GM19395 (cell line): ENCODE measurements around the gene NT5M.
A peak's percentile ranks its signal among the peaks of the same experiment; 100 is the strongest.
"Not testable (repeated sequence)": the region's sequence is repeated elsewhere in the genome, so short reads cannot be mapped to it uniquely, and the experiment has no call there.

Experiments used
- ATAC-seq: cut with Tn5 transposase; IDR thresholded peaks from one replicate; pipeline ENCODE4 v1.9.1; 2021; ENCODE audit warnings: mild to moderate bottlenecking, moderate library complexity; ENCODE audit not compliant: unreplicated experiment

The NT5M gene

GRCh38 chr17:17303010-17303846 lies at the start of gene NT5M:
NT5M (plus strand) TSS chr17:17303373; CDS start chr17:17303551, 178 bp downstream.
- ATAC-seq: peak; percentile 54

DNA sequence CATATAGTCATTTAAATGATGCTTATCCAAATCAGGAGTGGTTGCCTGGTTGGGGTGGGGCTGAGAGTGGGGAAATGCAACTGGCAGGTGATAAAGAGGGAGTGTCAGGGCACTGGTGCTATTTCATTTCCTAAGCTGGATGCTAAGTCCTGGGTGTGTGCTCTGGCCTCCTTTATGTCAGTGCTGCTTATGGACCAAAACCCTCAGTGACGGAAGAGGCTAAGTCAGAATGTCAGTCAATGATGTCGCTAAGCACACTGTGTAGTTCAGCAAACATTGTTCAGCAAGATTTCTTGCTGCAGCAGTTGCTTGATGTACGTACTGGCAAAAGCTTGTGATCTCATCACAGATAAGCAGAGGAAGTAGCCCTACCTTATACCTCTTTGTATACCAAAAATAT lies 49.8 kb upstream of the NT5M start:
- ATAC-seq: no peak

GRCh38 chr17:17254036-17254435 lies 49.1 kb upstream of the NT5M start:
- ATAC-seq: no peak

- ATAC-seq: not testable (repeated sequence)
Measured at GRCh38 chr17:17255689-17256088, 47.5 kb upstream of the NT5M start.

DNA sequence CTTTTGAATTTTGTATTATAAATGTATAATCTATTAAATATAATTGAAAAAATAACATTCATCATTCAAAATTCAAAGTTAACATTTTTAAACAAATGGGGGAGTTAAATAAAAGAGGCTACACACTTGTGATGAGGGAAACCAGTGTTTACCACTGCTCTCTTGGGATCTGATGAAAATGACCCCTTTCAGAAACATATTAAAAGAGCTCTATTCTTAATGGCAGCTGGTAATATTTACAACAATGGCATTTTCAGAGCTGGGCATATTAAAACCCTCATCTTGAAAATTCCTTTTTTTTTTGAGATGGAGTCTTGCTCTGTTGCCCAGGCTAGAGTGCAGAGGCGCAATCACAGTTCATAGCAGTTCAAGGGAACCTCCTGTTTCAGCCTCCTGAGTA lies 46.9 kb upstream of the NT5M start:
- ATAC-seq: no peak

- ATAC-seq: no peak
Measured at GRCh38 chr17:17258011-17258410, 45.2 kb upstream of the NT5M start.

- ATAC-seq: no peak
Measured at GRCh38 chr17:17258998-17259397, 44.2 kb upstream of the NT5M start.

DNA sequence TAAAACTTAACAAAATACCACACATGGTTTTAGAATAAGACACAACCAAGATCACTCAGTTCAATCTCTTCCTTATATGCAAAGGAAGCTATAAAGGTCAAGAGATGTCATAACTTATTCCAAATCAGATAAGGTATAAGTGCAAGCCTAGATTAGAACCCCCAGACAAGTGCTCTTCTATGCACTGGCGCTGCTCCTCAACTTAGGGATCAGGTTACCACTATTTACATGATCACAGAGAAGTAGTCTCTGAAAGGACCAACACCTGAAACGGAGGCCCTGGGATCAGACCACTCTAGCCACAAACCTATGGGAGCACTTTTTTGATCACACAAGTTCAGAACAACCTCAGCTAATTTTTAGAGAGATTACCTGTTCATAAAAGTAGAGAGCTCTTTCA lies 38.7 kb upstream of the NT5M start:
- no peak for ATAC-seq

DNA sequence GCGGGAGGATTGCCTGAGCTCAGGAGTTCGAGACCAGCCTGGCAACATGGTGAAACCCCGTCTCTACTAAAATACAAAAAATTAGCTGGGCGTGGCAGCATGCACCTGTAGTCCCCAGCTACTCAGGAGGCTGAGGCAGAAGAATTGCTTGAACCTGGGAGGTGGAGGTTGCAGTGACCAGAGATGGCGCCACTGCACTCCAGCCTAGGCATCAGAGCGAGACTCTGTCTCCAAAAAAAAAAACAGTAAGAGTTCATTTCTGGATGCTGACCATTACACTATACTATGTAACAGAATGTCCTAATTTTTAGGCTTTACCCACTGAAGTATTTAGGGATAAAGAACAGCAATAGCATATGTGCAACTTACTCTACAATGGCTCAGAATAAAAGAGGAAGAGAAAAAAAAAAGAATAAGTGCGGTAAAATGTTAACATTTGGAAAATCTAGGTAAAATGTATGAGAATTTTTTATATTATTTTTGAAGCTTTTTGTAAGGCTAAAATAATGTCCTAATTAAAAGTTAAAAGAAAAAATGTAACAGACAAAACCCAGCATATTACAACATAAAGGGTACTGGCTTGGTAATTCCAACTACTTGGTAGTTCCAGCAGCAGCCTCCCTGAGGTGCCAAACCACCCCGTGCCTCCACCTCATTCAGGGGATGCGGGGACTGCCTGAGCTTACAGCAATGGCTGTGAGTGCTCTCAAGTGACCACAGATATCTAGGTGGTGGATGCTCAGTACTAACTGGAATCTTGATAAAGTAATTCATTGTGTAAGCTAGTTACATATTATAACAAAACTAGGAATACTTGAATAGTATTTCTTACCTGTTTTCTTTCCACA lies 33.0 kb upstream of the NT5M start:
- ATAC-seq: no peak

DNA sequence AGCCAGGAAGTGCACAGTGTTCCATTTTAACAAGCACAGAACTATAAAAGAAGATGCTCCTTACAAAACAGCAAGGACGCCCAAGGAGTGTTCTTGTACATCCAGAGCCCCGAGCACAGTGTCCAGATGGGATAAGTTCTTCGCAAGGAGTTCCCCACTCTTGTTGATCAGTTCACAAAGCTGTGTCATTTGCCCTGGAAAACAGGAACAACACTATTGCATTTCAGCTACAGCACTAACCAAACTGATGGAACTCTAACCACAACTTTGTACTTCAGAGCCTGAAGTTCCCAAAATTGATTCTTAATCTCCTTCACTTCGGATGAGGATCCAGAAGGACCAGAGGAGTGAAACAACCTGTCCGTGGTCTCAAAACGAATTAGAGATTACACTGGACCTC lies 27.2 kb upstream of the NT5M start:
- ATAC-seq: no peak

- ATAC-seq: not testable (repeated sequence)
Measured at GRCh38 chr17:17277431-17277830, 25.7 kb upstream of the NT5M start.

DNA sequence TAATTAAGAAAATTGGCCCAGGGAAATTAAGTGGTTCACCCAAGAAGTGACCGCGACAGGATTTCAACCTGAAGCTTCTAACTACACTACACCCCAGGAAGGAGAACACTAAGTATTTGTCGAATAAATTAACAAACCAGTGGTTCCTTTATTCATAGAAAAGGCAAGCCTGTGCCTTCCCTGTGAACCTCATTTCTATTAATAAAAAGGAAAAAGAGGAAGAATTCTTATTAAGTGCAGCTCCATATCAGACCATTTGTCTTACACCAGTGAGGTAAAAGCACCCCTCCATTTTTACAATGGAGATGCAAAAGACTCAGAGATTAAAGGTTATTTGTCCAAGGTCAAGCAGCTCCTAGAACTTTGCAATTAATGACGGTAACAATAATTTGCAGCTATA lies 23.9 kb upstream of the NT5M start:
- ATAC-seq: no peak

GRCh38 chr17:17280613-17281549 lies 22.3 kb upstream of the NT5M start, which contains the start of gene COPS3:
COPS3 (minus strand) TSS chr17:17281246; CDS start chr17:17281186, 60 bp downstream.
- peak; percentile 91 for ATAC-seq

GRCh38 chr17:17285951-17286350 lies 17.2 kb upstream of the NT5M start:
- no peak for ATAC-seq

- no peak for ATAC-seq
Measured at GRCh38 chr17:17289086-17289485, 14.1 kb upstream of the NT5M start.

- no peak for ATAC-seq
Measured at GRCh38 chr17:17289701-17290100, 13.5 kb upstream of the NT5M start.

GRCh38 chr17:17295141-17295540 lies 8.0 kb upstream of the NT5M start:
- no peak for ATAC-seq

DNA sequence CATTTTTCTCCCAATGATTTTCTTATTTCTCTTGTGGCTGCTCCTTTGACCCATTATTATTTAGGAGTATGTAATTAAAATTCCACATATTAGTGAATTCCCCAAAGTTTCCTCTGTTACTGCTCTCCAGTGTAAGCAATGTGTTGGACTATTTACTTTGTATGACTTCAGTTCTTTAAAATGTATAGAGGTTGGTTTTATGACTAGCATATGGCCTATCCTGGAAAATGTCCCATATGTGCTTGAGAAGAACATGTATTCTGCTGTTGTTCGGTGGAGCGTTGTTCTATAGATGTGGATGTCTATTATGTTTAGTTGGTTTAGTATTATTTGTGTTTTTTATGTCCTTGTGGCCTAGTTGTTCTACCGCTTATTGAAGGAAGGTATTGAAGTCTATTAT lies 6.0 kb upstream of the NT5M start:
- ATAC-seq: no peak

DNA sequence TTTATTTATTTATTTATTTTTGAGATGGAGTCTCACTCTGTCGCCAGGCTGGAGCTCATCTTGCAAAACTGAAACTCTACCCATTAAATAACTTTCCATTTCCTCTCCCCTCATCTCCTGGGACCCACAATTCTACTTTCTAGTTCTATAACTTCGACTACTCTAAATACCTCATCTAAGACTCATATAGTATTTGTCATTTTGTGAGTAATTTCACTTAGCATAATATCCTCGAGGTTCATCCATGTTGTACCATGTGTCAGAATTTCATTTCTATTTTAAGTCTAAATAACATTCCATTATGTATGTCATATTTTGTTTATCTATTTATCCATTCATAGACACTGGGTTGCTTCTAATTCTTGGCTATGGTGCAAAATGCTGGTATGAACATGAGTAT lies 5.1 kb upstream of the NT5M start:
- ATAC-seq: no peak

- no peak for ATAC-seq
Measured at GRCh38 chr17:17300624-17301568, 2.3 kb upstream of the NT5M start.
